HG03060 (cell line): ENCODE results near the gene BIRC5.
"Not testable (repeated sequence)": the region's sequence is repeated elsewhere in the genome, so short reads cannot be mapped to it uniquely, and the experiment has no call there.

ENCODE experiments used
- ATAC-seq: cut with Tn5 transposase; IDR thresholded peaks from one replicate; pipeline ENCODE4 v1.9.1; 2021; ENCODE audit warnings: low read depth, moderate number of reproducible peaks; ENCODE audit not compliant: unreplicated experiment

BIRC5 gene

DNA sequence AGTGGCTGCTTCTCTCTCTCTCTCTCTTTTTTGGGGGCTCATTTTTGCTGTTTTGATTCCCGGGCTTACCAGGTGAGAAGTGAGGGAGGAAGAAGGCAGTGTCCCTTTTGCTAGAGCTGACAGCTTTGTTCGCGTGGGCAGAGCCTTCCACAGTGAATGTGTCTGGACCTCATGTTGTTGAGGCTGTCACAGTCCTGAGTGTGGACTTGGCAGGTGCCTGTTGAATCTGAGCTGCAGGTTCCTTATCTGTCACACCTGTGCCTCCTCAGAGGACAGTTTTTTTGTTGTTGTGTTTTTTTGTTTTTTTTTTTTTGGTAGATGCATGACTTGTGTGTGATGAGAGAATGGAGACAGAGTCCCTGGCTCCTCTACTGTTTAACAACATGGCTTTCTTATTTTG is 9.7 kb downstream of the BIRC5 start:
- ATAC-seq = no peak

- ATAC-seq = no peak
These were observed 10.4 kb downstream of the BIRC5 start for GRCh38 chr17:78224231-78225087.

GRCh38 chr17:78225088-78225865 is 11.2 kb downstream of the BIRC5 start:
- ATAC-seq = no peak

DNA sequence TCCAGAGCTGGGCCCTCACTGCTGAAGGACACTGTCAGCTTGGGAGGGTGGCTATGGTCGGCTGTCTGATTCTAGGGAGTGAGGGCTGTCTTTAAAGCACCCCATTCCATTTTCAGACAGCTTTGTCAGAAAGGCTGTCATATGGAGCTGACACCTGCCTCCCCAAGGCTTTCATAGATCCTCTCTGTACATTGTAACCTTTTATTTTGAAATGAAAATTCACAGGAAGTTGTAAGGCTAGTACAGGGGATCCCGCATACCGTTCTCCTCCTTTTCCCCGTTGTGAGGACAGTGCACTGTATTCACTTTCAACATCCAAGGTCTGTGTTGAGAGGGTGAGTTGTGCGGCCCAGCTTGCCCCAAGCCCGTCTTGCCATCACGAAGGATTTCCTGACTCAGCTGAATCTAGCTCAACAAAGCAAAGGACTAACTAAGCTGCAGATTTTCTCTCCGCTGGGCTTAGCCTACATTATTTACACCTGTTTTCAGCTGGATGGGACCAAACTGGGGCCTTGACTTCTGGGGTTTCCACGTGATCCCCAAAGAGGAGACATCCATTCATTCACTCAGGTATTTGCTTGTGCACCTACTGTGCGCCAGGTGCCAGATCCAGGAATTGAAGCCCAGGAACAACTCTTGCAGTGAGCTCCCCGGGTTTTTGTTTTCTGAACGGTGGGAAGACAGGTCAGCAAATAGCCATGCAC is 12.2 kb downstream of the BIRC5 start:
- no peak for ATAC-seq

GRCh38 chr17:78226759-78227454 is 12.9 kb downstream of the BIRC5 start:
- ATAC-seq = no peak

DNA sequence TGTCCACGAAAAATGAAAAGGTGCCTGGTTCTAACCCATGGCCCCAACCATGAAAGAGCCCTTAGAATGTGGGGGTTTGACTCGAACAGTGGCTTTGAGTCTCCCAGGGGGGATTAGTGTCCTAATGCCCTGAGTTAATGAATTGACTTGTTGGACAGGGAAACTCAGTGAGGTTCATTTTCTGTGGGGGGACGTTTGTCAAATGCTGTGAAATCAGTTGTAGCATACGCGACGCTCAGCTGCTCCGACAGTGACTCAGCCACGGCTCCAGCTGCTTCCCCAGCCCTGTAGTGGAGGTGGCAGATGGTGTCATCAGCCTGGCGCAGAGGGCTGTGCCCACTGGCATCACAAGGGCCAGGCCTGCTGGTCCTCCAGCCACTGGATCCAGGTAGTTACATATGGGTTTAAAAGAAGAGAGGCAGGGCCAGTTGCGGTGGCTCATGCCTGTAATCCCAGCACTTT is 13.4 kb downstream of the BIRC5 start:
- ATAC-seq = no peak

DNA sequence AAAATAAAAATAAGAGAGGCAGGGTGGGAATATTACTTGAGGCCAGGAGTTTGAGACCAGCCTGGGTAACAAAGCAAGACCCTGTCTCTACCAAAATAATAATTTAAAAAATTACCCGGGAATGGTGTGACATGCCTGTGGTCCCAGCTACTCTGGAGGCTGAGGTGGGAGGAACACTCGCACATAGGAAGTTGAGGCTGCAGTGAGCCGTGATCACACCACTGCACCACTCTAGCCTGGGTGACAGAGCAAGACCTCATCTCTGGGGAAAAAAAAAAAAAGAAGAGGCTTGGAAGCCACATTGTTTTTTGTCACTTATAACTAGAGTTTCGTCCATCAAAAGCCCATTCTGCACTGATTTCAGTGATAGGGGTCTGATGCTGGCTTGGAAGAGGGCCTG is 14.1 kb downstream of the BIRC5 start:
- ATAC-seq = no peak

GRCh38 chr17:78230252-78230962 is 16.4 kb downstream of the BIRC5 start:
- ATAC-seq = no peak

- ATAC-seq = no peak
These were observed 17.2 kb downstream of the BIRC5 start, which contains the start of gene TMEM235 for GRCh38 chr17:78230996-78231935. Gene TMEM235, plus strand, starts transcription at chr17:78231631. Its CDS starts 393 bp downstream, at chr17:78232024.

- ATAC-seq = no peak
These were observed 18.2 kb downstream of the BIRC5 start for GRCh38 chr17:78231991-78232858.

DNA sequence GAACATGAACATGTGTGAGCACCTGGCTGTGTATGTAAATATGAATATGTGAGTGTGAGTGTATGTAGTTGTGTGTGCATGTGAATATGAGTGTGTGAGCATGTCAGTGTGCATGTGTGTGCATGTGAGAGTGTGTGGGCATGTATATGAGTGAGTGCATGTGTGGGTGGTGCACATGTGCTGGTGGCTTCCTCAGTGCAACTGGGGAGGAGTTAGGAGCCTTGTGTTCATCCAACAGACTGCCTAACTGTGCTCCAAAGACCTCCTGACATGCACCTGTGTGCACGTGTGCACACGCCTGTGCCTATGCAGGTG is 18.8 kb downstream of the BIRC5 start:
- ATAC-seq = no peak

DNA sequence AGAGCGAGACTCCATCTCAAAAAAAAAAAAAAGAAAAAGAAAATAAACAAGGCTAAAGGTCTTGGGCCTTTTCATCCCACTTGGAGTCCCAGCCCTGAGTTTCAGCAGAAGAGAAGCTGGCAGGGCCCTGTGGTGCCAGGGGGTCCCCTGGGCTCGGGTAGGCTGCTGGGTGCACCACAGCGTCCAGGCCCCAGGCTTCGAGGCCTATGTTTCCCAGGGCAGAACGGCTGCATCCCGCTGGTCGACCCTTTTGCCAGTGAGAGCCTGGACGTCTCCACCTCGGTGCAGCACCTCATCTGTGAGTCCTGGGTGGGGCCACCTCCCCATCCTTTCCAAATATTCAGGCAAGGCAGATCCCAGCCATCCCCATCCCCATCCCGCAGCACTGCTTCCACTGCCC is 19.6 kb downstream of the BIRC5 start:
- ATAC-seq = no peak

DNA sequence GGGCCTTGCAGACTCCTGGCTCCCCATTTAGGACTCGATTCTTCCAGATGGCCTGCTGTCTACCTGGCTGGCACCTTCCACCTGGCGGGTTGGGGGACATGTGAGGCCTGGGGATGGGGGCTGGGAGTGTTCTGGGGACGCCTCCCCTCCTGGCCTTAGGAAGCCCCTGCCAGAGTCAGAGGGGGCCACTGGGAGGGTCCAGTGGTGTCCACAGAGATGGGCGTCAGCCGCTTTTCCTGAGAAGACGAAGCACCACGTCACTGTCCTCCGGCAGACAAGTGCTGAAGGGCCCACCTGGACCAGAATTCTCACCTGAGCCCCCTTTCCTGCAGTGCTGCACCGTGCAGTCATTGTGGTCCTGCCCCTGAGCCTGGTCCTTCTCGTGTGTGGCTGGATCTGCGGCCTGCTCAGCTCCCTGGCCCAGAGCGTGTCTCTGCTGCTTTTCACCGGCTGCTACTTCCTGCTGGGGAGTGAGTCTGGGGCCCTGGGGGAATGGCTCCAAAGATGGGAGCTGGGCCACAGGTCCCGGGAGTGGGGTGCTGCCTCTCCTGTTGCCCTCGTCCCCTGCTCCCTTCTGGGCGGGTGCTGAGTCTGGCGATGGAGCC is 20.3 kb downstream of the BIRC5 start:
- no peak for ATAC-seq

- ATAC-seq = not testable (repeated sequence)
These were observed 21.0 kb downstream of the BIRC5 start for GRCh38 chr17:78235022-78235421.

DNA sequence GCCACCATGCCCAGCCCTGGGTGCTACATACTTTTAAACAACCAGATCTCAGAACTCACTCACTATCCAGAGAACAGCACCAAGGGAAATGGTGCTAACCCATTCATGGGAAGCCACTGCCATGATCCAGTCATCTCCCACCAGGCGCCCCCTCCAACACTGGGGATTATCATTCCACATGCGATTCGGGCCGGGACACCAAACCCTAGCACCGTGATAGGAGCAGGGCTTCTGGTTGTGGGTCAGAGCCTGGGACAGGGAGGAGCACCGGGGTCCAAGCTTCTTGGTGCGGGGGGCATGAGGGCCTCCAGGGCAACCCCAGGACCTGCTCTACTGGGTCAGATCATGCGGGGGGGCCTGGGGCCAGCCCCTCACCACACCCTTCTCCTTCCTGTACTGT is 21.8 kb downstream of the BIRC5 start:
- ATAC-seq = no peak

- no peak for ATAC-seq
These were observed 22.5 kb downstream of the BIRC5 start for GRCh38 chr17:78236362-78237127.
